Ascending aorta (tissue), 2 donors: ENCODE measurements around the gene PPP2R5D. TPM values are rescaled to one million over a fixed set of nuclear protein-coding genes. Genes with fewer than 3 reads are reported as not detected.

Source experiments
- DNase-seq, 2 donors: peaks; one replicate each; pipeline ENCODE4 v3.0.0-alpha.2; 2019; ENCODE audit warnings: low spot score in 2 of 2
- H3K27ac ChIP-seq, 2 donors: fragments of 200-600 bp; sonication (generic); one replicate each; pipeline ENCODE4 v1.5.1; 2016 to 2017; ENCODE audit warnings: mild to moderate bottlenecking in 1 of 2
- H3K27me3 ChIP-seq: fragments of 200-600 bp; sonication (generic); one replicate; pipeline ENCODE4 v1.5.1; 2017
- H3K36me3 ChIP-seq, 2 donors: fragments of 200-600 bp; sonication (generic); one replicate each; pipeline ENCODE4 v1.5.1; 2016
- H3K4me1 ChIP-seq, 2 donors: fragments of 200-600 bp; sonication (generic); one replicate each; pipeline ENCODE4 v1.5.1; 2016 to 2017; ENCODE audit warnings: mild to moderate bottlenecking in 1 of 2
- H3K4me3 ChIP-seq, 2 donors: fragments of 200-600 bp; sonication (generic); one replicate each; pipeline ENCODE4 v1.5.1; 2016 to 2017; ENCODE audit warnings: mild to moderate bottlenecking in 1 of 2
- H3K9me3 ChIP-seq, 2 donors: fragments of 200-600 bp; sonication (generic); one replicate each; pipeline ENCODE4 v1.5.1; 2016
- CTCF ChIP-seq, 3 experiments: fragments of 200-600 bp in 2 of 3; fragments of 450-650 bp in 1 of 3; sonication (generic) in 2 of 3; IDR thresholded peaks; one replicate each; pipeline ENCODE4 v1.5.1; 2016 to 2019; ENCODE audit warnings: antibody characterized with exemption in 3 of 3, mild to moderate bottlenecking in 1 of 3, moderate library complexity in 1 of 3
- intact Hi-C: fragments of 100-400 bp; cut with DNase I; formaldehyde crosslinking; loops from one replicate; pipeline ENCODE4 v1.15.1; 2023
- total RNA-seq: library from RNA; depleted of rRNA; stranded (reverse); fragments of >200 nt; gene quantifications from one replicate; pipeline ENCODE4 v1.1.0, GENCODE V29; 2016

PPP2R5D gene
- total RNA-seq, 1 donor from 2014 or later = 27.7 TPM

DNA sequence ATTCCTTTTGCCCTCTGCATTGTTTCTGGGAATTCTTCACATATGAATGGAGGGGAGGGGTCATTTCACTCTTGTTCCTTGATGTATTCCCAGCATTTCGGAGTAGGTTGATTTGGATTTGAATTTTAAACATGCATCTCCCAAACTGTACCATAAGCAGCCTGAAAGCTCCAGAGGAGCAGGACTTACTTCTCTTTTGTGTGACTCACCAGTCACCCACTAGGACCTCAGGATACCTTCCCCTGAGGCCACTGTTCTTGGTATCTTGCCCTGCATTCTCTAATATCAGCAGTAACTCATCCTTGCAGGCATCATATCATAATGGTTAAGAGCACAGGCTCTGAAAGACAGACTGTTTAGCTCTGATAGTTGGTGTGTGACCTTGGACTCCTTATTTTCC, 74.2 kb downstream of the PPP2R5D start:
- H3K27me3 ChIP-seq = no peaks in the 10 kb centered on the region
- H3K4me1 ChIP-seq = peaks cover 12 to 29% of the 10 kb centered on the region in 2 donors
- peak overlapping the region; percentile 84 to 94 for H3K4me3 ChIP-seq
- TF ChIP-seq CTCF (IDR thresholded peaks at IDR 0.05) = no peak
- no peak for DNase-seq
- H3K36me3 ChIP-seq = peaks cover 9 to 27% of the 10 kb centered on the region in 2 donors
- no peaks in the 10 kb centered on the region for H3K9me3 ChIP-seq
- intact Hi-C loops = loop anchor here (1.0 to 5.0 kb wide), 2 partner anchors 84 to 112 kb away; no protein-coding TSS in a partner anchor
- peak overlapping the region; percentile 78 to 84 for H3K27ac ChIP-seq

DNA sequence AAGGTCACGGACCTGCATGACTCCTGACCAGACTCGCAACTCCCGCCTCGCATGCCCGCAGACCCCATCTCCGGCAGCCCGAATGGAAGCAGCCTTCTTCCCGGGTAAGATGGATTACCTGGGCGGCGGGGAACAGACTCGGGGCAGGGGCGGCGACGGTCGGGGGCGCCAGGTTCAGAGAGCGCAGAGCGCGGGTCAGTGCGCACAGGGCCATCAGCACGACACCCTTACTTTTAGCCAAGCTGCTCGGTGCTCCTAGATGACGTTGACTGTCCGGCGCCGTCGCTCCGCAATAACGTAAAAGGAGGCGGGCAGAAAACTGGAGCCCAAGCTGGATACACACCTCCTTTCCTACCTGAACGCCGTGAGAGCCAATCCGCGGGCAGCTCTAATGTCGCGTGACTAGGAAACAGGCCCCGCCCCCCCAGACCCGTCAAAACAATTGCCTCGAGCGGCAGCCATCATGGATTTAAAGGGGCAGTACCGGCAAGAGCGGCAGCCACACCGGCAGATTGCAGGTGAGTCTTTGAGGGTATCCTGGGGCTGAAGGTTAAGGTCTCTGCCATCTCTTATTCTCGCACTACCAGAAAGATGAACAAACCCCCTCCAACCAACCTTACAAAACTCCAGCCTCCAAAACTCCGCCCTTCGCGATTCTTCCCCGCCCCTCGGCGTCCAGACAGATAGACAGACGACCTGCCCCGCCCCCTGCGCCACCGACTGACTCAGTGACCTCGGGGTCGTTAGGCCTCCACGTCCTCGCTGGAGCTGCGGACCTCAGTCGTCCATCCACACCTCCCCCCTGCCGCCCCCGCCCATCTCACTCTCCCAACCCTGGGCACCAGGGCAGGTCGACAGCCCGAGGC, 75.0 kb downstream of the PPP2R5D start, which contains the start of the genes KLC4 and MRPL2:
Gene KLC4, plus strand, starts transcription at position 464 of the 866 bp plus-strand sequence. CDS start 1,705 bp downstream, outside the sequence.
Gene MRPL2, minus strand, starts transcription at position 267 of the 866 bp plus-strand sequence. Its CDS starts 53 bp downstream, at position 214.
- Histone ChIP-seq H3K4me1 (peaks cover 12 to 25% of the 10 kb centered on the region in 2 donors), H3K27me3 (no peaks in the 10 kb centered on the region), H3K4me3 (peak within 1 kb of the TSS; percentile 84 to 94), H3K36me3 (peaks cover 9 to 29% of the 10 kb centered on the region in 2 donors), H3K27ac (peak within 1 kb of the TSS; percentile 78 to 84), H3K9me3 (no peaks in the 10 kb centered on the region)
- no peak for TF ChIP-seq CTCF (IDR thresholded peaks at IDR 0.05)
- intact Hi-C loops = loop anchor here (1.0 to 5.0 kb wide), 4 partner anchors 38 to 83 kb away; partner anchors contain the start of genes KLHDC3, PPP2R5D and RRP36
- peak; percentile 97 to 99 for DNase-seq

DNA sequence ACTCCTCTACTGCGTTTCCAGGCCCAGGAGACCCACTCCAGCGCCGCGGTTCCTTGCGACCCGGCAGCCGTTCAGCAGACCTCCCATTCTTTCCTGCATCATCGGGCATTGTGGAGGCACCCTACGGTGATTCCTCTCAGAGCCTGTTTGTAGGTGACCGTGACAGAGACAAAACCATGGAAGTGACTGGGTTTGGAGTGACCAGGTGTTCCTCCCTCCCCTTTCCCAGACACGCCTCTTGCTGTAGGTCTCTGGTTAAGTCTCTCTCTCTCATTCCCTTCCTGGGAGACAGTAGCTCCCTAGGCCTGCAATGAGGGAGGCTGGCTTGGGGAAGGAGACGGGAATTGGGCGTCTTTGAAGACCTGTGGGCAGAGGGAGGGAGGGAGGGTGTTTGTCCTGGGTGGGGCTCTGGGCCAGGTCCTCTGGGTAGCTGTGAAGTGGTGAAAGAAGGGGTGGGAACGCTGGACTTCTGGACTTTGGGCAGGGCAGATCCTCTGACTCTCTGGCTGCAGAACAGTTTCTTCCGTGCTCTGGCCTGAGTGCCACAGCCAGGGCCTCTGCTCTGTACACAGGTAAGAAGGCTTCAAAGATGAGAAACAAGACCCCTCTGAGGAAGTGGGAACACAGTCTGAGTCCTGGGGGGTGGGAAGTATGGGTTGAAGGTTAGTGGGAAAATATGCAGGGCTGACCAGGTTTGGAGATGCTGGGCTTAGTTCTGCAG, 75.8 kb downstream of the PPP2R5D start:
- no peak for TF ChIP-seq CTCF (IDR thresholded peaks at IDR 0.05)
- Histone ChIP-seq H3K27me3 (no peaks in the 10 kb centered on the region), H3K9me3 (no peaks in the 10 kb centered on the region), H3K4me3 (peak overlapping the region; percentile 84 to 94), H3K27ac (peak overlapping the region; percentile 71 to 84), H3K36me3 (peaks cover 9 to 31% of the 10 kb centered on the region in 2 donors), H3K4me1 (peaks cover 12 to 22% of the 10 kb centered on the region in 2 donors)
- DNase-seq = no peak
- intact Hi-C loops = no loop called here

DNA sequence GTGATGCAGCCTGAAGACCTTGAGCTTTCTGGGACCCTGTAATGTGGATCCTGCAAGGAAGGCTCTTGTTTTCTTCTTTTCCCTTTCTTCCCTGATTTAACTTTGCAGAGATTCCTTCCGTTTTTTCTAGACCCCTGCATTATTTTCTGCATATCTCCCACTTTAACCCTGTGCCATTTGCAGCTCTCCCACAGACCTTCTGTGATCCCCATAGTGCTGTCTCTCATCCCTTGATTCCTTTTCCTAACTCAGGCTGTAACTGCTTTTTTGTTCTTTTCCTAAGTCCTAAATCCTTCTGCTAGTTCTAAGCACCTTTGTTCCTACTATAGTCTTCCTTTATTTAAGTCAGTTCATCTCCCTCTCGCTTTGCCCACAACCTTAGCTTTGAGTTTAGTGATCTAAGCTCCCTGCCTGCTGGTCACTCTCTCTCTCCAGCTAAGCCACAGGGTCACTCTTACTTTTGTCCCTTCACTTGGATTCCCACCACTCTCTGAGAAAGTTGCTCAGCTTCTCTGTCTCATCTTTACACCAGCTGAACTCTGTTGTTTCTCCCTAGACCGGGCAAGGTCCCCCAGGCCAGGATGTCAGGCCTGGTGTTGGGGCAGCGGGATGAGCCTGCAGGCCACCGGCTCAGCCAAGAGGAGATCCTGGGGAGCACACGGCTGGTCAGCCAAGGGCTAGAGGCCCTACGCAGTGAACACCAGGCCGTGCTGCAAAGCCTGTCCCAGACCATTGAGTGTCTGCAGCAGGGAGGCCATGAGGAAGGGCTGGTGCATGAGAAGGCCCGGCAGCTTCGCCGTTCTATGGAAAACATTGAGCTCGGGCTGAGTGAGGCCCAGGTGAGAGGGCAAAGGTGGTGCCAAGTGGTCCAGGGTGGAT, 76.6 kb downstream of the PPP2R5D start:
- TF ChIP-seq CTCF (IDR thresholded peaks at IDR 0.05) = no peak
- no peaks in the 10 kb centered on the region for H3K27me3 ChIP-seq
- DNase-seq = no peak
- peaks cover 10 to 31% of the 10 kb centered on the region in 2 donors for H3K36me3 ChIP-seq
- no peaks in the 10 kb centered on the region for H3K9me3 ChIP-seq
- peaks cover 12 to 22% of the 10 kb centered on the region in 2 donors for H3K4me1 ChIP-seq
- no peak overlapping the region for H3K27ac ChIP-seq
- intact Hi-C loops = no loop called here
- peak overlapping the region in 1 of 2 donors; percentile 84 for H3K4me3 ChIP-seq

GRCh38 chr6:43061861-43062260, 77.5 kb downstream of the PPP2R5D start:
- Histone ChIP-seq H3K36me3 (peaks cover 11 to 39% of the 10 kb centered on the region in 2 donors), H3K27ac (no peak overlapping the region), H3K4me3 (no peak overlapping the region), H3K9me3 (no peaks in the 10 kb centered on the region), H3K27me3 (no peaks in the 10 kb centered on the region), H3K4me1 (peaks cover 12 to 22% of the 10 kb centered on the region in 2 donors)
- intact Hi-C loops = no loop called here
- no peak for DNase-seq
- no peak for TF ChIP-seq CTCF (IDR thresholded peaks at IDR 0.05)
